Neural progenitor cell (in vitro differentiated cells): ENCODE data around the gene LMCD1.

Experiments
- EZH2 ChIP-seq: fragments of 200-600 bp; sonication (generic); IDR thresholded peaks from 2 replicates; pipeline ENCODE4 v1.6.1; 2017; ENCODE audit warnings: antibody characterized with exemption, mild to moderate bottlenecking, moderate library complexity
- EZH2phosphoT487 ChIP-seq: fragments of 200-600 bp; sonication (generic); IDR thresholded peaks from 2 replicates; pipeline ENCODE4 v1.6.1; 2017; ENCODE audit warnings: antibody characterized with exemption
- TF ChIP-seq, protein P1 (sequence below): fragments of 200-600 bp; sonication (generic); IDR thresholded peaks from 2 replicates; pipeline ENCODE4 v1.5.1; 2017; ENCODE audit warnings: antibody characterized with exemption, mild to moderate bottlenecking

DNA sequence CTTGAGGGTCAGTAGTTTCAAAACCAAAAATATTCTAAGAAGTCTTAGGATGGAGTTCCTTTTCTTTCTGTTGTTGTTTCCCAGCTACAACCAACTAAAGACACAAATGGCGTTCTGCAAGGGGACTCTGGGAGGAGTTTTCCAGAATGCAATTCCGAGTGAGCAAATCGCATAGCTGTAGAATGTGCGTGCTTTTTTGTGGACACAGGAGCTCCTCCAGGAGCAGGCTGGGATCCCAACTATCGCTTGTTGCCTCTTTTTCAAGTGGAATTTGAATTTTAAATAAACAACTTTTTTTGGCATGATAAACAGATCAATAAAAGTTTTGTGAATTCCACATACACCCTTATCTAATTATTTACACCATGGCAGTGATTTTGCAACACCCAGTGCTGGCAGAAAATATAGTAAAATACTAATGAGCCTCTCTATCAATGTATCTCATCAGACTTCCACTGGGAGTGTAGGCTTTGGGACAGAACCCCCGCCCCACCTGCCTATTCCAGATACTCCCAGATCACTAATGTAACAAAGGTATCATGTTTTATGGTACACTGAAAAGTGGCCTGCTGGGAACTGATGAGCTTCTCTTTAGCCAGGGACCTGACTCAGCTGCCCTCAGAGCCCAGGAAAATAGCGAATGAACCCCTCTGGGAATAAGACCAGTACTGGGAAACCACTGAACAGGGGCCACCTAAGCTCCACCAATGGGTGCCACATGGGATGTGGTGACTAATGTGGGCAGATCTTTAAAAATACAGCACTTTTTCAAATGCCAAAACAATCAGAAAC is 66.4 kb downstream of the LMCD1 start:
- TF ChIP-seq, protein P1, sequence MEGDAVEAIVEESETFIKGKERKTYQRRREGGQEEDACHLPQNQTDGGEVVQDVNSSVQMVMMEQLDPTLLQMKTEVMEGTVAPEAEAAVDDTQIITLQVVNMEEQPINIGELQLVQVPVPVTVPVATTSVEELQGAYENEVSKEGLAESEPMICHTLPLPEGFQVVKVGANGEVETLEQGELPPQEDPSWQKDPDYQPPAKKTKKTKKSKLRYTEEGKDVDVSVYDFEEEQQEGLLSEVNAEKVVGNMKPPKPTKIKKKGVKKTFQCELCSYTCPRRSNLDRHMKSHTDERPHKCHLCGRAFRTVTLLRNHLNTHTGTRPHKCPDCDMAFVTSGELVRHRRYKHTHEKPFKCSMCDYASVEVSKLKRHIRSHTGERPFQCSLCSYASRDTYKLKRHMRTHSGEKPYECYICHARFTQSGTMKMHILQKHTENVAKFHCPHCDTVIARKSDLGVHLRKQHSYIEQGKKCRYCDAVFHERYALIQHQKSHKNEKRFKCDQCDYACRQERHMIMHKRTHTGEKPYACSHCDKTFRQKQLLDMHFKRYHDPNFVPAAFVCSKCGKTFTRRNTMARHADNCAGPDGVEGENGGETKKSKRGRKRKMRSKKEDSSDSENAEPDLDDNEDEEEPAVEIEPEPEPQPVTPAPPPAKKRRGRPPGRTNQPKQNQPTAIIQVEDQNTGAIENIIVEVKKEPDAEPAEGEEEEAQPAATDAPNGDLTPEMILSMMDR, result no peak
- TF ChIP-seq EZH2 (no peak), EZH2phosphoT487 (no peak)
